Left lobe of liver (tissue), 2 donors: ENCODE results near the gene FAM149A. TPM values are rescaled to one million over a fixed set of nuclear protein-coding genes. Genes with fewer than 3 reads are reported as not detected.
A peak's percentile ranks its signal among the peaks of the same experiment; 100 is the strongest.

Experiments
- ATAC-seq: fragments of 200-7000 bp; cut with Tn5 transposase; one replicate; pipeline ENCODE4 v1.9.1; 2020; ENCODE audit warnings: mild to moderate bottlenecking, moderate library complexity
- DNase-seq: peaks from one replicate; pipeline ENCODE4 v3.0.0-alpha.2; 2020; ENCODE audit warnings: low spot score
- total RNA-seq: library from RNA; stranded (reverse); gene quantifications from one replicate; pipeline ENCODE4 v1.2.1, GENCODE V29; 2021
- donor health status: DM: no; HTN: no; CAD: no; lungs with moderate emphysema.
- donor health status: DM: no; HTN: yes; CAD: no.

FAM149A gene
- total RNA-seq, 1 donor from 2014 or later: 33.4 TPM

- ATAC-seq (peak; percentile 74), DNase-seq (no peak)
These were observed 564 bp downstream of the FAM149A start for GRCh38 chr4:186104890-186105646.

GRCh38 chr4:186105647-186106321, 1.3 kb downstream of the FAM149A start:
- ATAC-seq (peak; percentile 13), DNase-seq (no peak)

GRCh38 chr4:186107947-186108346, 3.4 kb downstream of the FAM149A start:
- DNase-seq: no peak
- ATAC-seq: no peak

- no peak for ATAC-seq
- DNase-seq: no peak
These were observed 3.9 kb downstream of the FAM149A start for GRCh38 chr4:186108391-186108790.

GRCh38 chr4:186109245-186109644, 4.7 kb downstream of the FAM149A start:
- ATAC-seq (no peak), DNase-seq (no peak)

- DNase-seq (no peak), ATAC-seq (no peak)
These were observed 12.2 kb downstream of the FAM149A start for GRCh38 chr4:186116697-186117096.

- DNase-seq: no peak
- peak; percentile 46 for ATAC-seq
These were observed 14.1 kb downstream of the FAM149A start for GRCh38 chr4:186118582-186118981.

GRCh38 chr4:186121057-186121456, 16.6 kb downstream of the FAM149A start:
- DNase-seq: no peak
- ATAC-seq: no peak

GRCh38 chr4:186128842-186129241, 24.3 kb downstream of the FAM149A start:
- DNase-seq: no peak
- no peak for ATAC-seq

- no peak for ATAC-seq
These were observed 27.4 kb downstream of the FAM149A start for GRCh38 chr4:186131935-186132334.

GRCh38 chr4:186132577-186133242, 28.2 kb downstream of the FAM149A start:
- DNase-seq: no peak
- no peak for ATAC-seq

More at GRCh38 chr4:186131935-186132334, 27.4 kb downstream of the FAM149A start:
- DNase-seq: no peak

- no peak for ATAC-seq
- no peak for DNase-seq
These were observed 29.8 kb downstream of the FAM149A start for GRCh38 chr4:186134257-186134656.

GRCh38 chr4:186134861-186135260, 30.4 kb downstream of the FAM149A start:
- no peak for DNase-seq
- no peak for ATAC-seq

- ATAC-seq (peak; percentile 88), DNase-seq (no peak)
These were observed 32.8 kb downstream of the FAM149A start for GRCh38 chr4:186137196-186137794.

GRCh38 chr4:186144198-186144945, 39.9 kb downstream of the FAM149A start:
- peak; percentile 80 for ATAC-seq
- peak; percentile 81 for DNase-seq

GRCh38 chr4:186144946-186145569, 40.6 kb downstream of the FAM149A start:
- ATAC-seq: peak; percentile 52

GRCh38 chr4:186146458-186146857, 42.0 kb downstream of the FAM149A start:
- DNase-seq (no peak), ATAC-seq (no peak)

More at GRCh38 chr4:186144946-186145569, 40.6 kb downstream of the FAM149A start:
- DNase-seq: peak; percentile 68

- DNase-seq: no peak
- ATAC-seq: no peak
These were observed 44.0 kb downstream of the FAM149A start for GRCh38 chr4:186148336-186148975.

GRCh38 chr4:186149872-186150271, 45.4 kb downstream of the FAM149A start:
- peak; percentile 69 for DNase-seq

GRCh38 chr4:186150926-186151325, 46.4 kb downstream of the FAM149A start:
- ATAC-seq (no peak), DNase-seq (no peak)

More at GRCh38 chr4:186149872-186150271, 45.4 kb downstream of the FAM149A start:
- peak; percentile 52 for ATAC-seq
